Muscle layer of duodenum (tissue), 2 donors: Measurements from ENCODE around the gene IRF2BPL.

ENCODE experiments used
- H3K27ac ChIP-seq: one replicate; pipeline ENCODE4 v1.7.0; 2013; ENCODE audit warnings: mild to moderate bottlenecking, low read length
- H3K27me3 ChIP-seq: one replicate; pipeline ENCODE4 v1.7.0; 2013; ENCODE audit warnings: low read depth, mild to moderate bottlenecking, control low read depth, low read length
- H3K36me3 ChIP-seq, 2 donors: one replicate each; pipeline ENCODE4 v1.7.0; 2013; ENCODE audit warnings: low read length in 2 of 2, control low read depth in 1 of 2, mild to moderate bottlenecking in 1 of 2; ENCODE audit not compliant: insufficient read depth in 2 of 2, control insufficient read depth in 1 of 2
- H3K4me1 ChIP-seq, 2 donors: one replicate each; pipeline ENCODE4 v1.7.0; 2013; ENCODE audit warnings: low read length in 2 of 2, mild to moderate bottlenecking in 2 of 2, control low read depth in 1 of 2, moderate library complexity in 1 of 2; ENCODE audit not compliant: insufficient read depth in 2 of 2, control insufficient read depth in 1 of 2
- H3K4me3 ChIP-seq, 2 donors: one replicate each; pipeline ENCODE4 v1.7.0; 2013; ENCODE audit warnings: low read length in 2 of 2, low read depth in 1 of 2, mild to moderate bottlenecking in 1 of 2
- H3K9me3 ChIP-seq, 2 donors: one replicate each; pipeline ENCODE4 v1.7.0; 2013; ENCODE audit warnings: low read length in 2 of 2, control low read depth in 1 of 2, mild to moderate bottlenecking in 1 of 2; ENCODE audit not compliant: control insufficient read depth in 1 of 2
- donor health status: healthy.

IRF2BPL gene

DNA sequence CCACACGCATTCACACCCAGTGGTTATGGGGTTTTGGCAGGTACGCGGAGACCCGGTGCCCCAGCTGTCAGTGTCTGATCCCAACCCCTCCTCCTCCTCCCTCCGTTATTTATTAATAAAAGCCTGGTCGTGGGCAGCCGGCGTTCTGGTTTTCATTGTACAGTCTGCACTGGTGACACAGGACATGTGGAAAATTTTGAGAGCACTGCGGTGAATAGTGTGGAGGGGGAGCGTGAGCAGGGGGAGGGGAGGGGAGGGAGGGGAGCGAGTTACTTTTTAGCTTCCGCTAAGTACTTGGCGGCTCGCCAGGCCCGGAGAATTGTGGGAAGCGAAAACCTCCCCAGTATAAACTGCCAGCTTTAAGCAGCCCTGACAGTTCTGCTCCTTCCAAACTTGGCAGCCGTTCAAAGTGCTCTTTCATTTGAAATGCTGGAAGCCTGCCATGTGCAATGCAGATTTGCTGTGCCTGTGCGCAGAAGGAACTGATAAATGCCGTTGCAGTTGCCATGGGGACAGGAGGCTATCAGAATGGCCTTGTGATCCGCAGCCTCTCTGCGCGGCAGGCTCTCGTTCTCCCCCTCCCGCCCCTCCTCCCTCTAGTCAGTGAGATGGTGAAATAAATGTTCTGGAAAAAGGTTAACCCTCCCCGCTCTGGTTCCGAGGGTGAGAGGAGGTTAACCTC lies 11.7 kb upstream of the IRF2BPL start:
- Histone ChIP-seq H3K9me3 (no peaks in the 10 kb centered on the region), H3K4me1 (peaks cover 53 to 69% of the 10 kb centered on the region in 2 donors), H3K4me3 (peak overlapping the region; percentile 49 to 52), H3K27me3 (no peaks in the 10 kb centered on the region), H3K36me3 (peaks cover 0 to 10% of the 10 kb centered on the region in 2 donors), H3K27ac (peak overlapping the region; percentile 96)

DNA sequence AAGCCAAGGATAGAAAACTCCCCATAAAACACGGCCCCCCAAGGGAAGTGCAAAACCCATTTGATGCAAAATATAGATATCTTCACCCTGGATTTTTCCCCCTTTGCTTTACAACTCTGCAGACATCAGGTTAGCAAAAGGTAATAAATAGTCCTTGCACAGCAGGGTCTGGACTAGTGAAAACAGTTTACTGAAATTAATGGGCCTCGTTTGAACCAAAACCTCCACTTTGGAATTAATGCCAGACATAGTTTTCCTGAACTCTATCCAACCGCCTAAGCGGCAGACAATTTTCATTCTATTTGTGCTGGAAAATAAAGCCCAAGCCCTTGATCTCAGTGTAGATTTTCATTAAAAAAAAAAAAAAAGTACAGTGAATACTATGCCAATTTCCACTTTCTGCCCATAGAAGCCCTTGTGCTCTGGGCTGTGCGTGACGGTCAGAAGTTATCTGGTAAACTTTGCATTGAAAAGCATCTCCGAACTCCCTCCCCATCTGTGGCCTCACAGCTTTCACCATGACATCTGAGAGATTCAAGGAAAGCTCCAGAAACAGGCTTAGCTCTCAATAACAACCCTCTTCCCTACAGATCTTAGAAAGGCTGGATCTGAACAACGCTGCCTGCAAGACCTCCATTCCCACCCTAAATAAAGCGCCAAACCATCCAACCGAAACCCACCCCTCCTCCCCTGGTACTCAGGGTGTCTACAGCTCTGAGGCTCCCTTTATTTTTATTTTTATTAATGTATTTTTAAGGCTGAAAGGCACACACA lies 11.0 kb upstream of the IRF2BPL start:
- no peaks in the 10 kb centered on the region for H3K27me3 ChIP-seq
- H3K4me1 ChIP-seq: peaks cover 47 to 66% of the 10 kb centered on the region in 2 donors
- no peaks in the 10 kb centered on the region for H3K9me3 ChIP-seq
- H3K36me3 ChIP-seq: peaks cover 0 to 10% of the 10 kb centered on the region in 2 donors
- H3K4me3 ChIP-seq: peak overlapping the region; percentile 19 to 39
- peak overlapping the region; percentile 85 for H3K27ac ChIP-seq

DNA sequence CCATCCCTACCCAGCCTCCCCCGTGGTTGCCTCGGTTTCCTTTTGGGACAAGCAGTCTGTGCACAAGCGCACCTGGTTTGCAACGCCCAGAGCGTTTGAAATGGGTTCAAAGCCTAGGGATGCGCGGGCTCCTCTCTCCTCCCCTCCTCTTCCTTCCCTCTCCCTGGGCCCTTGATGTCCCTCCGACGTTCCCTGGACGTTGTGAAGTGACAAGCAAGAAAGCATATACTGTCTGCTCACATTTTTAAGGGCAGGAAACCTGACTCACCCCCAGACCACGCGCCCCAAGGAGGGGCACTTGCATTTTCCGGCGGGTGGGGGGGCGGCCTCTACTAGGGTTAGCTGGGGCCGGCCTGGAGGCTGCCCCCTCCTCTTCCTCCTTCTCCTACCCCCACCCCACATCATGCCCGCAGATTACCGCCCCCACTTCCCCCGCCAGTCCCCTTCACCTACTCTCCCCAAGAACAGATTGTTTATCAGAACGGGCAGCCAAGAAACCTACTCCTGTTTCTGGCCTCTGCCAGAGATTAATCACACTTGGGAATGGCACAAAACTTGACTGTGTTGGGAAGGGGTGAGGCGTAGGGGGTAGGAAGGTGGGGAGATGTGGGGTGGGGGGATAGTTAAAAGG lies 9.5 kb upstream of the IRF2BPL start:
- peaks cover 40 to 56% of the 10 kb centered on the region in 2 donors for H3K4me1 ChIP-seq
- no peak overlapping the region for H3K4me3 ChIP-seq
- H3K36me3 ChIP-seq: peaks cover 0 to 8% of the 10 kb centered on the region in 2 donors
- no peaks in the 10 kb centered on the region for H3K27me3 ChIP-seq
- peak overlapping the region; percentile 85 for H3K27ac ChIP-seq
- no peaks in the 10 kb centered on the region for H3K9me3 ChIP-seq

DNA sequence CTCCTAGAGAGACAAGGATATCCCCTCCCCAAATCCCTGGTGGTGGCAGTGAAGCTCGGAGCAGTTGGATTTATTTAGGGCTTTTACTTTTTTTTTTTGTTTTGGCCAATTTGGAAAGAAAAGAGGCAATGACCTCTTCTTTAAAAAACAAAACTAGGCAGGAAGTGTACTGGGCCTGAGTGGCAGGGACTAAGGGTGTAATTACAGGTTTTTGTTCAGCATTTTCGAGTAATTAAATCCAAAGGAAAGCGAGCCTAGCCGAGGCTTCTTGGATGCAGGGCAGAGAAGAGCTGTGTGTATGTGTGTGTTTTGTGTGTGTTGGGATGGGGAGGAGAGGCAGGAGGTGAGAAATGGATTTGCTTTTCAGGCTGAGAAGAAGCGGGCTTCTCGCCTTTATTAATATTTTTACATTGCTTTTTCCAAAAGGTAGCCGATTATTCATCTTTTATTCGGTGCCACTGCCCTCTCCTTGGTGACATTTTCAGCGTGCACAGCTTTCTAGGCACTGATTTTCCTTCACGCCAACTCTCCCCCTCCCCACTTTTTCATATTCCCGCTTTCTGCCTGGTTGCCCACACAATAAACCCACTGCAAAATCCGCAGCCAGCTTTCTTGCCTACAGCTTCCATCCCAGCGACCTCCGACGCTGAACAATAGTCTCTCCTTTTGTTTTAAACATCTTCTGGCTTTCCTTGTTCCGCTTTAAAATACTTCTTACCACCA lies 8.9 kb upstream of the IRF2BPL start:
- H3K36me3 ChIP-seq: peaks cover 0 to 6% of the 10 kb centered on the region in 2 donors
- H3K4me3 ChIP-seq: no peak overlapping the region

DNA sequence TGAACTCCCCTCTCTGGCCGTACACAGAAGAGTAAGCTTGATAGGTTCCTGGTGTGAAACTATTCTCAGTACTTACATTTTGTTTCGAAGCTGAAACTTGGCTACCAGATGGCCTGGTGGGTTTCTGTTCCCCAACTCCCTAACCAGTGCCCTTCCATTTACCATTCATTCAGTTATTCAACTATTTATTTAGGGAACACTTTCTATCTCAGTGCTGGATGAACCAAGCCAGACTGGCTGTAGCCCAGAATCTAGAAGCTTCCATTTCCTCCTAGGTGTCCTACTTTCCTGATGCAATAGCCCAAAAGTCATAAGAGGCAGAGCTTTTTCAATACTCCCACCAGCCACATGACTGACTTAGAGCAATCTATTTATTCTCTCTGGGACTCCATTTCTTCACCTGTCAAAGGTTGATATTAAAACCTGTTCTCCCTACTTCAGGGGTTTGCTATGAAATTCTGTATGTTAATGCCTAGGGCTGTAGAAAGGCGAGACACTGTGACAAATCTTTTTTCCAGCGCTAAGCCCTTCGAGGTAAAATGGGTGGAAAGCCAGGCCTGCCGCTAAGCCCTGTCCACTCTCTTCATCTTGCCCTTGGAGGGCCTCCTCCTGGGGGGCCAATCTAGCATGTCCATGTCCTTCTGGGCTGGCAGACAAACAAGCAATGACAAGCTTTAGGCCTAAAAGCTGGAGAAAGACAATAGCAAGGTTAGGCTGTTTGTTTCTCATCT lies 8.1 kb upstream of the IRF2BPL start:
- H3K9me3 ChIP-seq: no peaks in the 10 kb centered on the region
- H3K27ac ChIP-seq: peak overlapping the region; percentile 85
- peaks cover 0 to 7% of the 10 kb centered on the region in 2 donors for H3K36me3 ChIP-seq
- H3K4me3 ChIP-seq: no peak overlapping the region
- peaks cover 43 to 54% of the 10 kb centered on the region in 2 donors for H3K4me1 ChIP-seq
- no peaks in the 10 kb centered on the region for H3K27me3 ChIP-seq

More for the DNA sequence above, 8.9 kb upstream of the IRF2BPL start:
- peaks cover 41 to 57% of the 10 kb centered on the region in 2 donors for H3K4me1 ChIP-seq
- no peaks in the 10 kb centered on the region for H3K27me3 ChIP-seq
- no peaks in the 10 kb centered on the region for H3K9me3 ChIP-seq
- H3K27ac ChIP-seq: peak overlapping the region; percentile 85

DNA sequence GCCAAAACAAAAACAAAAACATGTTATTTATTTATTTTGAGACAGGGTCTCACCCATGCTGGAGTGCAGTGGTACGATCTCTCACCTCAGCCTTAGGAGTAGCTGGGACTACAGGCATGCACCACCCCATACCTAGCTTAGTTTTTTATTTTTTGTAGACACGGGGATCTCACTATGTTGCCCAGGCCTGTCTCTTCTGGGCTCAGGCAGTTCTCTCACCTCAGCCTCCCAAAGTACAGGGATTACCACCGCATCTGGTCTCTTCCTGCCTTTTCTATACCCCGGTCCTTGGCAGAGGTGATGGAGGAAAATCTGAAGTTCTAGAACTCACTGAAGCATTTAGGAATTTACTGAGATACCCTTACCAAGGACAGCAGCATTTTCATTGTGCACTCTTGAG lies 6.8 kb upstream of the IRF2BPL start:
- Histone ChIP-seq H3K9me3 (no peaks in the 10 kb centered on the region), H3K27me3 (no peaks in the 10 kb centered on the region), H3K4me1 (peaks cover 37 to 56% of the 10 kb centered on the region in 2 donors), H3K4me3 (no peak overlapping the region), H3K27ac (no peak overlapping the region), H3K36me3 (peaks cover 0 to 4% of the 10 kb centered on the region in 2 donors)

DNA sequence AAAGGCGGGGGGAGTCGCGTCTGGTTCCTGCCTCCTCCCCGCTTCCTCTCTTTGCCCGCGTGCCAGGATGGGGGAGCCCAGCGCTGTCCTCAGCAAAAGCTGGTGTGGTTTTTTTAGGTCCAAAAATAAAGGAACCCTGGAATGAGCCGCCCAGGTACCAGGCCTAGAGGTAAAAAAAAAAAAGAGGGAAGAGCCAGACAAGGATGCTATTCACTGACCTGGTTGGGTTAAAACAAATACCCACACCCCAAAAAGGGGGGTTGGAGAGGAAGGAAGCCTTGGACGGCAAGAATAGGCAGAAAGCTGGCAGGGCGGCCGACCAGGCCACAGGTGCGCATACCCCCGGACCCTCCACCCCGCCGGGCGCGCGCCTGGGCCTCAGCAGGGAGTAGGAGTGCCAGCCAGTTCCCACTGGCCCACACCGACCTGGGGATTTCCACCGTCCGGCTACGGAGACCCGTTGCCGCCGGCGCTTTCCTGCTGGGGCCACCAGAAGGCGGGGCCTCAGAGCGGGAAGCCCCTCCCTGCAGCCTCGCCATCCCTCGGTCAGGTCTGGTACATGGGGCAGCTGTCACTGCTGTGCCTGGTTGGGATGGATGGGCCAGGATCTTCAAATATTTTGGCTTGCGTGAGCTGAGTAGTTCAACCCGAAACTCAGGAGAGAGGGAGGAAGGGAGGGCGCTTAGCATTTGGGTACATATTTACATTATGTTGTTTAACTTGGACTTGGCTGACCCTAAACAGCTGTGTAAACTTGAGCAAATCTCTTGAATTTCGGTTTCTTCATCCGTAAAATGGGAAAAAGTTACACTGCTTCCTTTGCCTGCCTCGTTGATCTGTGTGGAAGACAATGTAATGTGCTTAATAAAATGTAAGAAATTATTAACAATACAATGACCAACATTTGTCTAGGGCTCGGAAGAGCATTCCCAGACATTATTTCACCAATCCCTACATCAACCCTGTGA lies 5.4 kb upstream of the IRF2BPL start:
- Histone ChIP-seq H3K36me3 (peaks cover 0 to 4% of the 10 kb centered on the region in 2 donors), H3K4me1 (peaks cover 30 to 47% of the 10 kb centered on the region in 2 donors), H3K27ac (peak overlapping the region; percentile 99), H3K27me3 (no peaks in the 10 kb centered on the region), H3K4me3 (peak overlapping the region; percentile 55 to 61), H3K9me3 (no peaks in the 10 kb centered on the region)

DNA sequence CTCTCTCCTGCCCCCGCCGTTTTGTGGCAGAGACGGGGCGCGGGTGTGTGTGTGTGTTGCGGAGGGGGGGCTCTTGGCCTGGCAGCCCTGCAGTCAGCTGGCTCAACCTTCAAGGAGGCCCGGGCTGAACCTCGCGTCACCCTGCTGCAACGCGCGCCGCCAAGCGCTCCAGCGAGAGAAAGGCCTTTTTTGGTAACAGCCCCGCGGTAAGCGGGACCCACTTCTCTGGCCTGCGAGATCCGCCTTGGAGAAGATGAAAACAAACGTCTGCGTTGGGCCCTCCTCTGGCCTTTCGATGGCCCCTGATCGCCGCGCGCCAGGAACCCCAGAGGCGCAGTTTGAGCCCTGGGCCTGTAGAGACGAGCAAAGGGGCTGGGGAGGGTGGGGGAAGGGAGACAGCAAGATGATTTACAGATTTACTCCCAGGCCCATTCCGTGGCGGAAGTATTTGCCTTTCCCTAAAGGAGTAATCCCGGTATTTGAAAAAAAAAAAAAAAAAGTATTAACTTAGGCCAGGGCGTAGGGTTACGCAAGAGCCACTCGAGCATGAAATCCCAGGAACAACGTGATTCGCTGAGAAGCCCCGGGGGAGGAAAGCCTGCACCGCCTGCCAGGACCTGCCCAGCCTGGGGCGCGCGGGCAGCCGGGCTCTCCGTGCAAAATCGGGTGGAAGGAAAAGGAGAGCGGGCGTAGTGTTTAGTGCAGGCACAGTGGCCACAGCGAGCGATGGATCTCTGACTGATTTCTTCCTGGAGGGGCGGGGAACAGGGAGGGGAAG lies 4.5 kb upstream of the IRF2BPL start:
- peaks cover 25 to 42% of the 10 kb centered on the region in 2 donors for H3K4me1 ChIP-seq

DNA sequence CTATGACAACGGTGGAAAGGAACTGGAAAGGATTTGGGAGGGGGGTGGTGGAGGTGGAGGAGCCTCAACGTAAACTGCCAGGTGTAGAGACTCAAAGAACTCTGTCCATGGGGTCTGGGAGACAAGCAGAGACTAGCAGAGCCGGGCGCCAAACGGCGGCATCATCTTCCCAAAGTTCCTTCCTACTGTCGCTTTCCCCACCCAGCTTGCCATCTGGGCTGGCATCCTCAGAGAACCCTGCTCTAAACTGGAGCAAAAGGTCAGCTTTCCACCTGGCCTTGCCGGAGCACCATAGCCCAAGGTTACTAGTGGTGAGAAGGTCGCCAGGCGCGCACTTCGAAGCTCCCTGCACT lies 4.0 kb upstream of the IRF2BPL start:
- H3K4me1 ChIP-seq: peaks cover 25 to 36% of the 10 kb centered on the region in 2 donors
- peak overlapping the region; percentile 21 to 61 for H3K4me3 ChIP-seq
- no peaks in the 10 kb centered on the region for H3K27me3 ChIP-seq
- H3K27ac ChIP-seq: peak overlapping the region; percentile 99
- no peaks in the 10 kb centered on the region for H3K9me3 ChIP-seq
- H3K36me3 ChIP-seq: peaks cover 0 to 4% of the 10 kb centered on the region in 2 donors

More for the DNA sequence above, 4.5 kb upstream of the IRF2BPL start:
- Histone ChIP-seq H3K9me3 (no peaks in the 10 kb centered on the region), H3K36me3 (peaks cover 0 to 4% of the 10 kb centered on the region in 2 donors), H3K27me3 (no peaks in the 10 kb centered on the region), H3K27ac (peak overlapping the region; percentile 99), H3K4me3 (peak overlapping the region; percentile 55 to 61)
